ENCODE data around the gene QRICH1.
A peak's percentile ranks its signal among the peaks of the same experiment; 100 is the strongest.

QRICH1 gene

DNA sequence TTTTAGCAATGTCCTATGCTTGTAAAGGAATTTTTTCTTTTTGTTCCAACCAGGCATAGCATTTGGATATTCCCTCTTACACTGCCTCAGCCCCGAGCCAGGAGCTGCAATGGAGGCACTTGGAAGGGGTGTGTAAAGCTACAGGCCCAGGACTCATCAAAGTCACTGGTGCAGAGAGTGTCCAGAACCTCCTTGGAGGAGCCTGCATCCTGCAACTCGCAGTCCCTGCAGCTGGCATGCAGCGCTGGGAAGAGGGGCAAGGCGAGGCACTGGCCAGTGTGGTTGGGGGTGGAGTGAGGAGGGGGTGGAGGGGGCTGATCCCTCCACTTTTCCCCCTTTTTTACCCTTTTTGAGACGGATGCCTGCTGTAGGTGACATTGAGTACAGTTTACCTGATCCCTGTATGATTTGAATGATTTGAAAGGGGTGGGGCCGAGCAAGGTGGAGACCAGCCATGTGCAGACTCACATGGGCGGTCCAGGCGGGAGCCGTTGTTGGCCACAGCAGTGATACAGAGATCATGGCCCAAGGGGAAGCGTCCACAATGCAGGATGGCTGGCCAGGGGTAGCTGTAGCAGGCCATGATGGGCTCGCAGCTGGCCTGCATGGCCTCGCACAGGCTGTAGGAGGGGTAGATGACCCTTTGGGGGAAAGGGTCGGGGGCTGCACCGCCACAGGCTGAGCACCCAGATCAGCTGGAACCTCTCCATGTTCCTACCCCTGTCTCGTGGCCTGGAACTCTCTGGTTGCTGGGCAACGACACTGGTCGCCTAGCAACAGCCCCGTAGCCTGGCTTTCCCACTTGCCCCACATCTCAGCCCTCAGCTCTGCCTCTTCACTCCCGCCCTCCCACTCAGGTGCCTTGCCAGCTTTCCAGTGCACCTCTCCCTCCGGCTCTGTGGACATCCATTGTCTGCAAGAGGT is 95.9 kb downstream of the QRICH1 start:
- no peak for DNase-seq (ENCODE audit: low read depth, low spot score)

DNA sequence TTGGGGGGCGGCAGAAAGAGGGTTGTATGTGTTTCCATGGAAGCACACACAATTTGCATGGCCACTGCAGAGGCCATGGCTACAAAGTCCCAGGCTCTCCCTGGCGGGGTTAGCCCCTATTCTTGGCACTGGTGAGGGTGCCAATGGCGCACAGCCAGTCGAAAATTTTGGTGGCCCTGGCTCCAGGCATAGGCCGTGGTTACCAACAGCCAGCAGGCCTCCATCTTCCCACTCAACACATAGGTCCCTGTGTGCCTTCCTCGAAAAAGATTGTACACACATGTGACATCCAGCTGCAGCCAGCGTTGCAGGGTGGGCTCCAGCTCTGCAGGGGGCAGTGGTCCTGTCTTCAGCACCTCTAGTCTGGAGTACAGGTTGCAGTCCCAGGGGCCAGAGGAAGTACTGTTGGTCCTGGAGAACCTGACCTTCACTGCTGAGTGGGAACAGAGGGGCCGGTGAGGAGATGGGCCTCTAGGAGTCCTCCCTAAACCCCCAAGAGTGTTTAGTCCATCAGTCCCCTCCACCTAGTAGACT is 96.7 kb downstream of the QRICH1 start:
- DNase-seq (ENCODE audit: low read depth, low spot score) = no peak

DNA sequence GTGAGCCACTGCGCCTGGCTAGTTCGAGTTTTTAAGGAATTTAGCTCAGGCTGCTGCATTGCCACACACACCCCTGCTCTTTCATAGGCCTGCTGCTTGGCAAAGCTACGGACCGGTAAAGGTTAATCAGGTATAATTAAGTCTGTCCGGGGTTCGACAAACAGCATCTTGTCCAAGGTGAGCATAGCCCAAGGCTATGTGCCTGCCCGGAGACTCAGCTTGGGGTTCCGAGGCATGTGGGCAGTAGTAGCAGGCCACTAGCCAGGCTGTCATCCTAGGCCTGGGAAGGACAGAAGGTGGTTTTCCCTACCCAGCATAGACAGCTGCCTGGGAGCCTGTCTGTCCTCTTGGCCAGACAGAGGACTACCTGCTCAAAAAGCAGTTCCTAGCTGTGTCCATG is 97.2 kb downstream of the QRICH1 start:
- DNase-seq (ENCODE audit: low read depth, low spot score) = no peak

DNA sequence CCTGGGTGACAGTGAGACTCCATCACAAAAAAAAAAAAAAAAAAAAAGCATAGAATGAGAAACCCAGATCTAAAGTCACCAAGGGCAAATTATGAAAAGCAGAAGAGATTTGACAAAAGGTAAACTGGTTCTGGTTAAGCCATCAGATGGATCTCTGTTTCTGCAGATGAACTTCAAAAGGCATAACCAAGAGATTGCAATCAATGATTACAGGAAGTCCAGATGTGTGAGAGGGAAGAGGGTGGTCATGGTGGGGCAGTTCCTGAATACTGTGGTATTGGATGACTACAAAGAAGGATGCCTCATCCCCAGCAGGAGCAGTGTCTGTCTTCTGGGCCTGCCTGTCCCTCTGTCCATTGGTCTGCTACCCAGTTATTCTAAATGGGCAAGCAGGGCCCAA is 100.0 kb downstream of the QRICH1 start:
- DNase-seq (ENCODE audit: low read depth, low spot score) = no peak

DNA sequence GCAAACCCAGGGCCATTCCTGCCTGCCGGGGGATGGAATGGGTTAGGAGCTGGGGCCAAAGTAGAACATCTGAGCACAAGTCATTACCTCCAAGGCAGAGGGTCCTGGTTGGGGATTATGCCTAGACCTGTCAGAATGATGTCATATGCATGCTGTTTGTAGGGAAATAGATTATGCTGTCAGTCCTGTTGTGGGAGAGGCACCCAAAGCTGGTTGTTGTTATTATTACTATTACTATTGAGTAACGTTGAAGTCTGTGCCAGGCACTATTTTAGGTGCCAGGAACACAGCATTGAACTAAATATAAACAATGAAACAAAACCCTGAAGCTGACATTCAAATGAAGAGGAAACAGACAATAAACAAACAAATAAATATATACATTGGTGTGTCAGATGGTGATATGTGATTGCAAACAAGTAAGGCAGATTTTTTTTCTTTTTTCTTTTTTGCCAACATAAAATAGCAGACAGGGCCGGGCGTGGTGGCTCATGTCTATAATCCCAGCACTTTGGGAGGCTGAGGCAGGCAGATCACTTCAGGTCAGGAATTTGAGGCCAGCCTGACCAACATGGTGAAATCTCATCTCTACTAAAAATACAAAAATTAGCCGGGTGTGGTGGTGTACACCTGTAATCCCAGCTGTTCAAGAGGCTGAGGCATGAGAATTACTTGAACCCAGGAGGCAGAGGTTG is 101.9 kb downstream of the QRICH1 start:
- no peak for DNase-seq (ENCODE audit: low read depth, low spot score)

DNA sequence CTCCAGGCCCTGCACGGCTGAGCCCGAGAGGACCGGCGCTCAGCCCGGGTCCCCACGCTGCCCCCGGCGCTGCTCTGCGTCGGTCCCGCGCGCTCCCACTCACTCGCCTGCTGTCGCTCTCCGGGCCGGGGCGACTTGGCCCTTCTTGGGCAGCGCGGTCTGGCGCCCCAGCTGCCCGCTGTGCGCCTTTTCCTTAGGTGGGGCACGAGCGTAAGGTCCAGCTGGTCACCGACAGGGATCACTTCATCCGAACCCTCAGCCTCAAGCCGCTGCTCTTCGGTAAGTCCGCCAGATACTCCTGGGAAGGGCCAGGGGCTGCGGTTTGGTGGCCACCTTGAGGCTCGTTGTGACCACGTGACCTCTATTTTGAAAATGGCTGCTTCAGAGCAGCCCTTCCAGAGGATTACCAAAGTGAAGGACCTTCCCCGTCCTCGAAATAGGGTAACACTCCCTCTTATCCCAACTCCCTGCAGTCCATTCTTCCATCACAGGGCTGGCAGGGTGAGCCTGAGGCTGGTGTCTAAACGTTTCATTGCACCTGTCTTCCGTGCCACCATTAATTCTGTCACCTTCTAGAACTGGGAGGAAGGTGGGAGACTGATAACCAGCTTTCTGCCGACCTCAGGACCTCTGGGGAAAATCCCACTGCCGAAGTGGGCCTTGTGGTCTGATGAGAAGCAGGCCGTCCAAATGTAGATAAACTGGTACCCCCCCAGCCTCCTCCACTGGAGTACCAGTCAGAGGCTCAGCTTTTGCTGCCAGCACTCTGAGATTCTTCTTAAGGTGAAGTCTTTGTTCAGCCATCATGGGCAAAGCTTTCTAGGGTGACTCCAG is 103.0 kb downstream of the QRICH1 start:
- DNase-seq (ENCODE audit: low read depth, low spot score) = no peak

DNA sequence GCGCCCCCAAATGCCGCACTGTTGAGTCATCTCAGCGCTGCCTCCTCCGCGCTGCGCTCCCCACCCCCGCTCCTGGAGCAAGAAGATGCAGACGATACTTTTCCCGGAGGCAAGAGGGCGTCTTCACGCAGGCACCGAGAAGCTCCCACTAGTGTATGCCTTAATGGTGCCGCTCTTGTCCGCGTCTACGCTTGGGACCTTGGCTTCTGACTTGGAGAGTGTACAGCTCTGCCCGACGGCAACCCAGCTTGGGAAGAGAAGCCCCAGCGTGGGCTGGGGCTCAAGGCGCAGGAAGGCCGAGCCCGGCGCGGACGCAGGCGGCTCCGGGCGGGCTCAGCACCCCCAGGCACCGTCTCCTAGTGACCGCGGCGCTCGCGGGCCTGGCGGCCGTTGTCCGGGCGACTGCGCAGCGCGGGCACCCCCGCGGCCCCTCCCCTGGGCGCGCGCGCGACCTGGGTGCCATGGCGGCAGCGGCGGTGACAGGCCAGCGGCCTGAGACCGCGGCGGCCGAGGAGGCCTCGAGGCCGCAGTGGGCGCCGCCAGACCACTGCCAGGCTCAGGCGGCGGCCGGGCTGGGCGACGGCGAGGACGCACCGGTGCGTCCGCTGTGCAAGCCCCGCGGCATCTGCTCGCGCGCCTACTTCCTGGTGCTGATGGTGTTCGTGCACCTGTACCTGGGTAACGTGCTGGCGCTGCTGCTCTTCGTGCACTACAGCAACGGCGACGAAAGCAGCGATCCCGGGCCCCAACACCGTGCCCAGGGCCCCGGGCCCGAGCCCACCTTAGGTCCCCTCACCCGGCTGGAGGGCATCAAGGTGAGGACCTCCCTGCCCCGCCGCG is 103.9 kb downstream of the QRICH1 start, which contains the start of gene P4HTM:
Gene P4HTM, plus strand, starts transcription at position 446 of the 840 bp plus-strand sequence. Its CDS starts 16 bp downstream, at position 462.
- DNase-seq (ENCODE audit: low read depth, low spot score) = peak; percentile 44

DNA sequence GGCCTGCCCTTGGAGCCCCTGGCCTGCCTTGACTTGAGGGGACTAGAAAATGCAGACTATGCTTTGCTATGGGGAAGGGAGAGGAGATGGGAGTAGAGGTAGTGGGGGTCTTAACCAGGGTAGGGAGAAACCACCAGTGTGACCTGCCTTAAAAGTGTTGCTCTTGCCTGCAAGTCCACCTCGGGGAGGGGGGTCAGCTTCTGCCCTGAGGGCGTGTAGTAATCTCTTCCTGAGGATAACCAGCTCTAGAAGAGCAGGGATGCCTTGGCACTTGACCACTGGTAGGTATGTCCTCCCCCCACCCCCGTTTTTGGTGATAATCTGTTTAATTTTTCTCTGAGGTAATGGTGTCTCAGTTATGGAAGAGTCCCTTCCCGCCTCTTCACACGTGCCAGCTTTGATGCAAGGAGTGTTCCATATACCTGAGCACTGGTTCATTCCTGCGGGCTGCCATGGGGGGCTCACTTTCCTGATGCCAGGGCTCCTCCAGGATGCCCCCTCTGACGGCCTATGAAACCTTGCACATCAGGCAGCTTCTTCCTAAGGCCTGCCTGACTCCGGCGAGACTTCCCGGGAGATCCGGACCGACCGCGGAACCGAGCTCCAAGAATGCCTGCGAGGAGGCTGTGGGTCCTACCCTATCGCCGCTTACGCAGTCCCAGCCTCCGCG is 104.6 kb downstream of the QRICH1 start:
- DNase-seq (ENCODE audit: low read depth, low spot score) = no peak

DNA sequence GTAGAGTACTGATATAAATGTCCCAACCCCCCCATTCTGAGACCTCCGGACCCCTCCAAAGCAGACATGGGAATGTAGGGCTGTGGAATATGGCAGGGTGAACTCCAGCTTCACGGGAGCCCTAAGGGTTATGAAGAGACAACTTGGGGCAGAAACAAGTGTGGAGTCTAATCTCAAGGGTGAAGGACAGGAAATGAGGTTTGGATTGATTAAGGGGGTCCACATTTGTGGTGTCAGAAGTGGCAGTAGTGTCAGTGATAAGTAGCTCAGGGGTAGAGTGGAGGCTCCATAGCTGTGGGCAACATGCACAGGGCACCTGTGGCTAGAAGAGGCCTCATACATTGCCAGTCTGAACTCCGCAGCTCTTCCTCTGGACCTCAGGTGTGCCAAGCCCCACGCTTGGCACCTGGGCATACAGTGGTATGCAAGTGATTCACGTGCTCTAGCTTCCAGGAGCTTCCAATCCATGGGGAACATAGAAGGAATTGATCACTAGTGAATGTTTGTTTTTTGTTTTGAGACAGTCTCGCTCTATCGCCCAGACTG is 108.0 kb downstream of the QRICH1 start:
- DNase-seq (ENCODE audit: low read depth, low spot score) = no peak

DNA sequence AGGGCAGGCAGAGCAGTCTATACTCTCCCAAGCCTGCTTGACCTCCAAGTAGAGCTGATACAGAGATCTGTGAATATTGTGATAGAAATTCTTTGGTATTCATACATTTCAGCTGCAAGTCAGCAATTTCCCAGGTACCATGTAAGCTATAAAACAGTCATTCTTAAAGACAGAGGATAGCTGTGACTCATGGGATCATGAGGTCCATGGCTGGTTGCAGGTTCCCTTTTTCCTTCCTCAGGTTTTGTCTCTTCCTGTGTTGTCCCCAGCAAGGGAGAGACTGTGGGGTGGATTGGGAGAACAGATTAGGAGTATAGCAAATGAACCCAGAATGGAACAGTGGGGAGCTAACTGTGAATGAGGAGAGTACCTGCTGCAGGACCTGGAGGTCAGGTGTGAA is 109.2 kb downstream of the QRICH1 start:
- DNase-seq (ENCODE audit: low read depth, low spot score) = no peak

DNA sequence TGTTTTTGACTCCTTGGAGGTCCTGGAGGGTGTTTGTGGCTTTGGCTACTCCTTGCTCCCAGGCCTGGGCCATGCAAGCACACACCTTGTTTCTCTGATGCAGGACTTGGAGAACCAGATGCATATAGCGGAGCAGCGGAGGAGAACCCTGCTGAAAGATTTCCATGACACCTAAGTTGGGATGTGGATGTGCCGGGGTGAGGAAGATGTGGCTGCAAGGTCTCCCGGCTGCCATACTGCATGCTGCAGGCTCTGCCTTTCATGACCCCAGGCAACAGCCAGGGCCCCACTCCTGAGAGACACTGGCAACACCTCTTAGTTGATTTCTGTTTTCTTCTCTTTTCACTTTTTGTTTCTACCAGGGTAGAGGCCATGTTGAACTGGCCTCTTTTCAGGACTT is 110.8 kb downstream of the QRICH1 start:
- no peak for DNase-seq (ENCODE audit: low read depth, low spot score)

DNA sequence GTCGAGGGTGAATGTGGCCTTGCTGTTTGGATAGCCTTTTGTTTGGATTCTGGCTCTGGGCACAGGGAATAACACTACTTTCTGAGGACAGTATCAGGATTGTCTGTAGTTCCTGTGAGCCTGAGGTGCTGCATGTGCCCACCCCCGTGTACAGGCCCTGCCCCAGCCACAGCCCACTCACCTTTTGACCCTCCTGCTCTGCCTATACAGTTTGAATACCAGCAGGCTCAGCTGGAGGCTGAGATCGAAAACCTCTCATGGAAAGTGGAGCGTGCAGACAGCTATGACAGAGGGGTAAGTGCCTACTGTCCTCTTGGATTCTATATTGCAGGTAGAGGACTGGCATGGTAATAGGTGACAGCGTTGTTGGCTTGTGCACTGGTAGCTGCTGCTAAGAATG is 111.2 kb downstream of the QRICH1 start:
- DNase-seq (ENCODE audit: low read depth, low spot score) = no peak

DNA sequence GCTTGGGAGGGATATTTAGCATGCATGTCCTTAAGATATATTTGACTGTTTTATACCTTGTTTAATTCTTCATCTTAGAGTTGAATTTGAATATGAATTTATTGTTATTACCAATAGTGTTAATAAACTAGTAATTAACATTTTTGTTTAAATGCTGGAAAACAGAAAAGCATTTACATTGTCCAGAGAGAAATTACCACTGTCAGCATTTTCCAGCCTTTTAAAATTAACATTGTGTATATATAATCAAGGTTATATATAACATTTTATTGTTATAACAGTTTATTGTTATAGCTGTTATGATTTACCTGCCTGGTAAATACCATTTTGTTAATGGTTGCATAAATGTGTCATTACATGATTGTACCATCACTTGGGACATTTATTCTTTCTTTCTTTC is 111.9 kb downstream of the QRICH1 start:
- no peak for DNase-seq (ENCODE audit: low read depth, low spot score)

DNA sequence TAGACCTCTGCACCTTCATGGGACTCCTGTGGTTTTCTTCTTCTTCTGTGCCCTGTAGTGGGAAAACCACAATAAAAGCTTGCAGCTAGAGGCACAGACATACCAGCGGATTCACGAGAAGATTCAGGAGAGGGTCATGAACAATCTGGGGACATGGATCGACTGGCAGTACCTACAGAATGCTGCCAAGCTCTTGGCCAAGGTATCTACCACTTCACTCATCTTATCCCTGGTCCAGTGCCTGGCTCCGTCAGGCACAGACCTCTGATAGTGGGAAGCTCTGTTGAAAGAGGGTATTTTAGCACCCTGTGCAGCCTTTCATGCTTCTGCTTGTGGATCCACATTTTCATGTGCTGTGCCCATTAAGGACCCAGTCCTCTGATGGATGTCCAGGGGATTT is 113.6 kb downstream of the QRICH1 start:
- no peak for DNase-seq (ENCODE audit: low read depth, low spot score)

Measured in activated CD4-positive, CD25-positive, alpha-beta regulatory T cell treated with anti-CD3 and anti-CD28 coated beads, Interleukin-2, amount 50 U/mL, for 16 hours (primary cell).